H9 (cell line): ENCODE measurements around the gene DGCR2. TPM values are rescaled to one million over a fixed set of nuclear protein-coding genes. Genes with fewer than 3 reads are reported as not detected.

ENCODE experiments used
- DNase-seq: peaks from one replicate; pipeline ENCODE4 v3.0.0-alpha.2; 2017
- H2AFZ ChIP-seq: one replicate; pipeline ENCODE4 v1.6.1; 2013; ENCODE audit warnings: mild to moderate bottlenecking, low read length, control low read depth, moderate library complexity
- H2AK5ac ChIP-seq: 2 replicates; pipeline ENCODE4 v1.6.1; 2013; ENCODE audit warnings: low read length, control low read depth, mixed read lengths; ENCODE audit not compliant: insufficient read length
- H2BK120ac ChIP-seq: one replicate; pipeline ENCODE4 v1.6.1; 2013; ENCODE audit warnings: low read depth, mild to moderate bottlenecking, low read length, control low read depth, inconsistent platforms; ENCODE audit not compliant: poor library complexity, severe bottlenecking
- H2BK12ac ChIP-seq: 2 replicates; pipeline ENCODE4 v1.6.1; 2013; ENCODE audit warnings: low read length, control low read depth, mixed read lengths, low read depth; ENCODE audit not compliant: insufficient read length
- H2BK15ac ChIP-seq: 2 replicates; pipeline ENCODE4 v1.6.1; 2013; ENCODE audit warnings: low read depth, low read length, control low read depth
- H2BK20ac ChIP-seq: one replicate; pipeline ENCODE4 v1.6.1; 2013; ENCODE audit warnings: low read depth, mild to moderate bottlenecking, low read length, control low read depth, inconsistent platforms; ENCODE audit not compliant: poor library complexity, severe bottlenecking
- H2BK5ac ChIP-seq: 2 replicates; pipeline ENCODE4 v1.6.1; 2013; ENCODE audit warnings: low read length, control low read depth, mixed read lengths; ENCODE audit not compliant: insufficient read length
- H3K14ac ChIP-seq: 2 replicates; pipeline ENCODE4 v1.6.1; 2013; ENCODE audit warnings: low read length, control low read depth; ENCODE audit not compliant: insufficient read depth
- H3K18ac ChIP-seq: 2 replicates; pipeline ENCODE4 v1.6.1; 2013; ENCODE audit warnings: low read depth, mild to moderate bottlenecking, mixed read lengths, low read length, control low read depth; ENCODE audit not compliant: insufficient read length
- H3K23ac ChIP-seq: 2 replicates; pipeline ENCODE4 v1.6.1; 2013; ENCODE audit warnings: low read length, control low read depth, mixed read lengths, low read depth; ENCODE audit not compliant: insufficient read length
- H3K23me2 ChIP-seq: 2 replicates; pipeline ENCODE4 v1.6.1; 2013; ENCODE audit warnings: low read depth, mild to moderate bottlenecking, mixed read lengths, low read length, control low read depth; ENCODE audit not compliant: insufficient read length, poor library complexity, severe bottlenecking
- H3K27ac ChIP-seq: 2 replicates; pipeline ENCODE4 v1.5.1; 2013; ENCODE audit warnings: low read length, control low read depth, mixed read lengths, low read depth; ENCODE audit not compliant: insufficient read length
- H3K27me3 ChIP-seq: 2 replicates; pipeline ENCODE4 v1.6.1; 2013; ENCODE audit warnings: low read length, control low read depth, inconsistent platforms; ENCODE audit not compliant: insufficient read depth
- H3K4ac ChIP-seq: 2 replicates; pipeline ENCODE4 v1.6.1; 2013; ENCODE audit warnings: low read depth, mild to moderate bottlenecking, control low read depth, inconsistent platforms, low read length, moderate library complexity
- H3K4me1 ChIP-seq: 2 replicates; pipeline ENCODE4 v1.6.1; 2013; ENCODE audit warnings: low read length, control low read depth, inconsistent platforms; ENCODE audit not compliant: insufficient read depth
- H3K4me2 ChIP-seq: 2 replicates; pipeline ENCODE4 v1.6.1; 2013; ENCODE audit warnings: low read length, control low read depth, mixed read lengths; ENCODE audit not compliant: insufficient read length, insufficient read depth
- H3K56ac ChIP-seq: 2 replicates; pipeline ENCODE4 v1.6.1; 2013; ENCODE audit warnings: low read depth, mild to moderate bottlenecking, mixed read lengths, low read length, control low read depth; ENCODE audit not compliant: insufficient read length
- H3K79me1 ChIP-seq: 2 replicates; pipeline ENCODE4 v1.6.1; 2013; ENCODE audit warnings: low read depth, mild to moderate bottlenecking, moderate library complexity, low read length, control low read depth, inconsistent platforms; ENCODE audit not compliant: insufficient read depth, poor library complexity, severe bottlenecking
- H3K79me2 ChIP-seq: 2 replicates; pipeline ENCODE4 v1.6.1; 2013; ENCODE audit warnings: low read length, control low read depth, inconsistent platforms; ENCODE audit not compliant: insufficient read depth
- H3K9ac ChIP-seq: 2 replicates; pipeline ENCODE4 v1.6.1; 2013; ENCODE audit warnings: low read length, control low read depth, mixed read lengths; ENCODE audit not compliant: insufficient read length; ENCODE audit errors: extremely low read depth
- H3K9me3 ChIP-seq: one replicate; pipeline ENCODE4 v1.6.1; 2013; ENCODE audit warnings: low read depth, low read length, inconsistent platforms; ENCODE audit not compliant: control insufficient read depth
- H3T11ph ChIP-seq: one replicate; pipeline ENCODE4 v1.6.1; 2013; ENCODE audit warnings: mild to moderate bottlenecking, low read length, control low read depth, inconsistent platforms
- H4K20me1 ChIP-seq: one replicate; pipeline ENCODE4 v1.6.1; 2013; ENCODE audit not compliant: control insufficient read depth, insufficient read length, insufficient read depth
- H4K5ac ChIP-seq: 2 replicates; pipeline ENCODE4 v1.6.1; 2013; ENCODE audit warnings: low read depth, mild to moderate bottlenecking, mixed read lengths, low read length, control low read depth; ENCODE audit not compliant: insufficient read length
- H4K8ac ChIP-seq: replicated peaks from 2 replicates; pipeline ENCODE4 v1.6.1; 2013; ENCODE audit warnings: low read length, control low read depth, mixed read lengths, low read depth; ENCODE audit not compliant: insufficient read length
- H4K91ac ChIP-seq: 2 replicates; pipeline ENCODE4 v1.6.1; 2013; ENCODE audit warnings: low read depth, mild to moderate bottlenecking, moderate library complexity, mixed read lengths, low read length, control low read depth; ENCODE audit not compliant: insufficient read length
- H3K27ac Mint-ChIP-seq, 3 experiments: 2 replicates in 2 of 3; 3 replicates in 1 of 3; pipeline ENCODE4 v1.8.0; 2020 to 2021; ENCODE audit warnings: mixed read lengths in 3 of 3, mild to moderate bottlenecking in 1 of 3, moderate library complexity in 1 of 3
- H3K27me3 Mint-ChIP-seq: 2 replicates; pipeline ENCODE4 v1.8.0; 2021; ENCODE audit warnings: low read depth, mild to moderate bottlenecking, moderate library complexity, mixed read lengths
- H3K36me3 Mint-ChIP-seq, 3 experiments: 2 replicates in 2 of 3; 3 replicates in 1 of 3; pipeline ENCODE4 v1.8.0; 2020 to 2021; ENCODE audit warnings: low read depth in 3 of 3, mixed read lengths in 3 of 3; ENCODE audit not compliant: insufficient read depth in 1 of 3
- H3K4me1 Mint-ChIP-seq, 2 experiments: 2 replicates each; pipeline ENCODE4 v1.8.0; 2020; ENCODE audit warnings: mixed read lengths in 2 of 2
- H3K4me3 Mint-ChIP-seq, 2 experiments: 2 replicates in 1 of 2; 3 replicates in 1 of 2; pipeline ENCODE4 v1.8.0; 2020 to 2021; ENCODE audit warnings: mild to moderate bottlenecking in 2 of 2, mixed read lengths in 2 of 2, moderate library complexity in 1 of 2
- H3K9me3 Mint-ChIP-seq, 2 experiments: 2 replicates in 1 of 2; 3 replicates in 1 of 2; pipeline ENCODE4 v1.8.0; 2020; ENCODE audit warnings: mild to moderate bottlenecking in 2 of 2, mixed read lengths in 2 of 2, moderate library complexity in 1 of 2
- CTCF ChIP-seq: fragments of 200-600 bp; sonication (generic); conservative IDR thresholded peaks from 3 replicates; pipeline ENCODE4 v1.8.0; 2021; ENCODE audit warnings: antibody characterized with exemption, mild to moderate bottlenecking
- WGBS: extraction: QIAGEN DNeasy Blood & Tissue Kit; methylation state at CpG from one replicate; pipeline ENCODE4 v1.1.7; 2013; ENCODE audit warnings: missing lambda C conversion rate, low lambda C conversion rate, mixed read lengths; ENCODE audit not compliant: insufficient read length; ENCODE audit errors: extremely low coverage; 5-methylcytosine and 5-hydroxymethylcytosine counted together
- total RNA-seq: library from RNA; stranded (reverse); gene quantifications from 2 replicates; pipeline ENCODE4 v1.2.1, GENCODE V29; 2021

DGCR2 gene
- total RNA-seq, 1 experiment from 2014 or later = 47.2 TPM

- no peak for TF ChIP-seq CTCF
- Histone ChIP-seq H3K4ac (no peak overlapping the region), H2BK20ac (no peak overlapping the region), H4K20me1 (no peaks in the 10 kb centered on the region), H3K4me1 (no peaks in the 10 kb centered on the region), H3K23ac (no peak overlapping the region), H4K91ac (no peak overlapping the region), H3K79me2 (no peaks in the 10 kb centered on the region), H3K4me2 (no peak overlapping the region), H2AK5ac (no peak overlapping the region), H3K23me2 (no peaks in the 10 kb centered on the region), H3K18ac (no peak overlapping the region), H3K27ac (no peak overlapping the region), H3T11ph (no peak overlapping the region), H2BK15ac (no peak overlapping the region), H3K27me3 (no peaks in the 10 kb centered on the region), H3K9me3 (no peaks in the 10 kb centered on the region), H2BK5ac (no peak overlapping the region), H2BK120ac (no peak overlapping the region), H4K5ac (no peak overlapping the region), H3K14ac (no peak overlapping the region), H2AFZ (no peak overlapping the region), H4K8ac (no peak overlapping the region), H3K79me1 (no peaks in the 10 kb centered on the region), H2BK12ac (no peak overlapping the region), H3K9ac (no peak overlapping the region), H3K56ac (no peak overlapping the region)
- H3K4me1 Mint-ChIP-seq = no peaks in the 10 kb centered on the region; a peak in 1 of 4 replicates
- H3K9me3 Mint-ChIP-seq = no peaks in the 10 kb centered on the region
- no peak overlapping the region for H3K27ac Mint-ChIP-seq
- peaks cover 15 to 52% (median 33%) of the 10 kb centered on the region in 3 experiments for H3K36me3 Mint-ChIP-seq
- H3K4me3 Mint-ChIP-seq = no peak overlapping the region
- WGBS = no CpG with 5 or more reads among the region's 20 CpGs
- DNase-seq = no peak
- no peaks in the 10 kb centered on the region; the same call in 1 of the 2 replicates for H3K27me3 Mint-ChIP-seq
These were observed 9.9 kb upstream of the DGCR2 start for GRCh38 chr22:19132153-19132552.
